Measurements from ENCODE around the gene UBXN4.
"Not testable (repeated sequence)": the region's sequence is repeated elsewhere in the genome, so short reads cannot be mapped to it uniquely, and the experiment has no call there.

UBXN4 gene

DNA sequence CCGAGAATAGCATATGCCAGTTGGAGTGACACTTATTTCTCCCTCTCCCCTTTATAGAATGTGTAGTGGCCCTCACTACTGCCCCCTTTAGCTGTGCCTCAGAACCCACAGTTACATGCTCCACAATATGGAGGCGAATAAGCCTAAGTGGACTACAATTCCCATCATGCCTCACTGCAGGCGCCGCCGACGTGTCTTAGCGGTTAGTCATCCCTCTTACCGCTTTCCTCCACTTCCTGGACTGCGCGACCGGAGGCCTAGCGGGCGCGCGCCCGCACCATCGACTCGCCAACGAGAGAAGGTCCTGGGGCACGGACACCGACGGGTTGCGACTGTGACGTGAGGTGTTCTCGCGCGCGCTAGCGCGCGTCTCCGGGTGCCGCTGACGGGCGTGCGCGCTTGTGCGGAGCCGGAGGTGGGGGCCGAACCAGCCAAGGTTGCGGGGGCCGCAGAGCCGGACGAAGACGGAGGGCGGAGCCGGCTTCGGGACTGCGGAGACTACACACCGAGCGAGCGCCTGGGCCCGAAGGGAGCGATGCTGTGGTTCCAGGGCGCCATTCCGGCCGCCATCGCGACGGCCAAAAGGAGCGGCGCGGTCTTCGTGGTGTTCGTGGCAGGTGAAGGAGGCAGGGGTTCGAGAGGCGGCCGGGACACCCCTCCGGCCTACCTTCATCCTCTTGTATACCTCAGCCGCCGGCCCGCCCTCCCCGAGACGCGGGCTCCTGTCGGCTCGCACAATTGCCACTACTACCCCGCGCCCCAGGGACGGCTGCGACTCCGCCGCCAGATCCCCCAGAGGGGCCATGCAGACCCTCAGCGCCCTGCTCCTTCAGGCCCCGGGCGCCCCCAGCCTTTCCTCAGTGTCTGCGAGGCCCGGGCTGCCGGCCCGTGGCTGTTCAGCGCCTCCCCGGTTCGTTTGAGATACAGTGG is at the start of gene UBXN4:
Gene UBXN4 (plus strand): TSS at position 461 of the 930 bp plus-strand sequence. CDS start 75 bp downstream, at position 536.
- H3K4me1 ChIP-seq: peaks cover 22% of the 10 kb centered on the region
- H3K27me3 ChIP-seq: no peaks in the 10 kb centered on the region
- H3K9me3 ChIP-seq: no peaks in the 10 kb centered on the region
- H3K9ac ChIP-seq: peak within 1 kb of the TSS; percentile 99
- no peak for TF ChIP-seq Cebpa-rat (IDR thresholded peaks at IDR 0.05)
- peak within 1 kb of the TSS; percentile 98 for H3K4me3 ChIP-seq
- peaks cover 22% of the 10 kb centered on the region for H3K36me3 ChIP-seq
- H3K4me2 ChIP-seq: peak within 1 kb of the TSS; percentile 77
- H4K20me1 ChIP-seq: peaks cover 47% of the 10 kb centered on the region
- H3K27ac ChIP-seq: peak within 1 kb of the TSS; percentile 99

- H3K9me3 ChIP-seq: no peaks in the 10 kb centered on the region
- H3K9ac ChIP-seq: no peak overlapping the region
- H3K4me2 ChIP-seq: no peak overlapping the region
- no peak overlapping the region for H3K27ac ChIP-seq
- no peak for TF ChIP-seq Cebpa-rat (IDR thresholded peaks at IDR 0.05)
- H3K27me3 ChIP-seq: no peaks in the 10 kb centered on the region
- peaks cover 11% of the 10 kb centered on the region; the same call in 1 of the 2 replicates for H3K4me1 ChIP-seq
- no peak overlapping the region for H3K4me3 ChIP-seq
- peaks cover 43% of the 10 kb centered on the region for H3K36me3 ChIP-seq
- H4K20me1 ChIP-seq: no peaks in the 10 kb centered on the region
Measured at GRCh38 chr2:135694711-135695110, 46.9 kb upstream of the UBXN4 start.

DNA sequence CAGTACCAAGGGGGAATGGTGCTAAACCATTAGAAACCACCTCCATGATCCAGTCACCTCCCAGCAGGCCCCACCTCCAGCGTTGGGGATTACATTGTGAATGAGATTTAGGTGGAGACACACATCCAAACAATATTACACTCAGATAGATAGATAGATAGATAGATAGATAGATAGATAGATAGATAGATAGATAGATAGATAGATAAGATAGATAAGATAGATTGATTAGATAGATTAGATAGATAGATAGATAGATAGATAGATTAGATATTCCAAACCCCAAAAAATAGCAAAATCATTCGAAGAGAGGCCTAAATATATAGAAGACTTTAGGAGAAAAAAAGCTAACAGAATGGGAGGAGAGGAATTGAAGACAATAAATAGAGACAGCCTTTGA is 42.8 kb upstream of the UBXN4 start:
- Histone ChIP-seq H3K9ac (no peak overlapping the region), H3K27me3 (no peaks in the 10 kb centered on the region), H3K4me1 (peaks cover 22% of the 10 kb centered on the region), H3K9me3 (no peaks in the 10 kb centered on the region), H3K27ac (no peak overlapping the region), H3K4me3 (no peak overlapping the region), H4K20me1 (no peaks in the 10 kb centered on the region), H3K36me3 (peaks cover 43% of the 10 kb centered on the region), H3K4me2 (no peak overlapping the region)
- no peak for TF ChIP-seq Cebpa-rat (IDR thresholded peaks at IDR 0.05)

DNA sequence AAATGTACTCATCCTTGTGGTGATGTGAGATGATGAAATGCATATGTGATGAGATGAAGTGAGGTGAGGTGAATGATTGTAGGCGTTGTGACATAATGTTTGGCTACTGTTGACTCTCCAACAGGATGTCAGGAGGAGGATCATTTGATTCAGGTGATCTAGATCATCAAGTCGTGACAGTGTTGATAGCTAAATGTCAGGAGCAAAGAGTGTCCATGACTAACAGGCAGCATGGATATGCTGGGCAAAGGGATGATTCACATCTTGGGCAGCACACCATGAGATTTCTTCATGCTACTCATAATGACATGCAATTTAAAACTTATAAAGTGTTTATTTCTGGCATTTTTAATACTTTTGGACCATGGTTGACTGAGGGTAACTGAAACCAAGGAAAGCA is 40.2 kb upstream of the UBXN4 start:
- Histone ChIP-seq H3K9ac (no peak overlapping the region), H3K36me3 (peaks cover 27% of the 10 kb centered on the region), H3K27me3 (no peaks in the 10 kb centered on the region), H3K27ac (no peak overlapping the region), H3K4me3 (no peak overlapping the region), H4K20me1 (no peaks in the 10 kb centered on the region), H3K9me3 (no peaks in the 10 kb centered on the region), H3K4me1 (peaks cover 22% of the 10 kb centered on the region), H3K4me2 (no peak overlapping the region)
- TF ChIP-seq Cebpa-rat (IDR thresholded peaks at IDR 0.05): no peak

- TF ChIP-seq Cebpa-rat (IDR thresholded peaks at IDR 0.05): no peak
Measured at GRCh38 chr2:135703300-135703699, 38.4 kb upstream of the UBXN4 start.

DNA sequence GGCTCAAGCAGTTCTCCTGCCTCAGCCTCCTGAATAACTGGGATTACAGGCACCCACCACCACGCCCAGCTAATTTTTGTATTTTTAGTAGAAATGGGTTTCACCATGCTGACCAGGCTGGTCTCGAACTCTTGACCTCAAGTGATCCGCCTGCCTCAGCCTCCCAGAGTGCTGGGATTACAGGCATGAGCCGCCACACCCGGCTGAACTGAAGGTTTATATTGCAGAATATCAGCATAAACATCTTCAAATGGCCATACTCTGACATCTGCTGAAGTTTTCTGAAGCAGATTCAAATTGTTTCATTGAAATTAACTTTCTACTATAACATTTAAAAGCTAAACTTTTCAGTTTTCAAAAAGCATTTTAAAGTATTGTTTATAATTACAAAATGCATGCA is 37.6 kb upstream of the UBXN4 start:
- H3K9me3 ChIP-seq, H4K20me1 ChIP-seq, H3K9ac ChIP-seq, H3K27me3 ChIP-seq, H3K27ac ChIP-seq, H3K4me2 ChIP-seq, H3K4me3 ChIP-seq: not testable (repeated sequence)
- H3K4me1 ChIP-seq: peaks cover 14% of the 10 kb centered on the region
- peaks cover 15% of the 10 kb centered on the region; the same call in 1 of the 2 replicates for H3K36me3 ChIP-seq

More at GRCh38 chr2:135703300-135703699, 38.4 kb upstream of the UBXN4 start:
- no peaks in the 10 kb centered on the region for H3K9me3 ChIP-seq
- H3K4me1 ChIP-seq: peaks cover 22% of the 10 kb centered on the region
- H3K4me3 ChIP-seq: no peak overlapping the region
- H4K20me1 ChIP-seq: no peaks in the 10 kb centered on the region
- H3K27ac ChIP-seq: no peak overlapping the region
- H3K4me2 ChIP-seq: no peak overlapping the region
- no peak overlapping the region for H3K9ac ChIP-seq
- peaks cover 15% of the 10 kb centered on the region; the same call in 1 of the 2 replicates for H3K36me3 ChIP-seq
- no peaks in the 10 kb centered on the region for H3K27me3 ChIP-seq

DNA sequence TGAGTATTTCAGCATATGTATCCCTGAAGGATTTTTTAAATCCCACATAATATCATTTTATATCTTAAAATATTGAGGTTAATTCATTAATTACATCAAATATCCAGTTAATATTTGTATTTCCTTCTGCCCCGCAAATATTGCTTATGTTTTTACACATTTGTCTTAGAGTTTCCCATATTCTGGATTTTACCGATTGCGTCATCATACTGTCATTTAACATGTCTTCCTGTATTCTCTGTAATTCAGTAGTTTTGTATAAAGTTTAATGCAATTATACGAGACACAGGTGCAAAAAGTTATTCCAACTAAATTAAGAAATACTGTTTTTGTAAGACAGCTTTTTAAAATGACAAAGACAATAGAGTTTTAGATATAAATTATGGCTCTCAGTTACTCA is 33.5 kb upstream of the UBXN4 start:
- Histone ChIP-seq H3K4me3 (no peak overlapping the region), H3K4me1 (no peaks in the 10 kb centered on the region), H3K9me3 (no peaks in the 10 kb centered on the region)

DNA sequence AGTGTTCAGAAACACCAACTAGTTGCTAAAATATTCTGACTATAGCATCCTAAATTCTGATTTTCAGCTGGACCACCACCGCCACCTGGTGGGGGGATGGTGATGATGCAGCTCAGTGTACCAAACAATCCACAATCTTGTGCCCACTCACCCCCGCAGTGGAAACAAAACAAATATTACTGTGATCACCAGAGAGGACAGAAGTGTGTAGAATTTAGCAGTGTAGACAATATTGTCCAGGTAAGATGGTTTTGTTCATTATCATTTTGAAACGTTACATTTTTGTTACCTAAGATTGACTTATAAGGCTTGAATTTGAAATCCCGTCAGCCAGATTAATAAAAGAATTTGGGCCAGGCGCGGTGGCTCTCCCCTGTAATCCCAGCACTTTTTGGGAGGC is 31.7 kb upstream of the UBXN4 start:
- no peak for TF ChIP-seq Cebpa-rat (IDR thresholded peaks at IDR 0.05)
- no peaks in the 10 kb centered on the region for H4K20me1 ChIP-seq
- no peaks in the 10 kb centered on the region for H3K9me3 ChIP-seq
- peaks cover 56% of the 10 kb centered on the region for H3K36me3 ChIP-seq
- no peak overlapping the region for H3K9ac ChIP-seq
- H3K27ac ChIP-seq: no peak overlapping the region
- H3K4me2 ChIP-seq: no peak overlapping the region
- no peaks in the 10 kb centered on the region for H3K4me1 ChIP-seq
- H3K4me3 ChIP-seq: no peak overlapping the region
- no peaks in the 10 kb centered on the region for H3K27me3 ChIP-seq

More for the DNA sequence above, 33.5 kb upstream of the UBXN4 start:
- Histone ChIP-seq H4K20me1 (no peaks in the 10 kb centered on the region), H3K4me2 (no peak overlapping the region), H3K9ac (no peak overlapping the region), H3K27me3 (no peaks in the 10 kb centered on the region), H3K36me3 (peaks cover 41% of the 10 kb centered on the region), H3K27ac (no peak overlapping the region)
- TF ChIP-seq Cebpa-rat (IDR thresholded peaks at IDR 0.05): peak; percentile 35; the same call in 1 of the 2 replicates

DNA sequence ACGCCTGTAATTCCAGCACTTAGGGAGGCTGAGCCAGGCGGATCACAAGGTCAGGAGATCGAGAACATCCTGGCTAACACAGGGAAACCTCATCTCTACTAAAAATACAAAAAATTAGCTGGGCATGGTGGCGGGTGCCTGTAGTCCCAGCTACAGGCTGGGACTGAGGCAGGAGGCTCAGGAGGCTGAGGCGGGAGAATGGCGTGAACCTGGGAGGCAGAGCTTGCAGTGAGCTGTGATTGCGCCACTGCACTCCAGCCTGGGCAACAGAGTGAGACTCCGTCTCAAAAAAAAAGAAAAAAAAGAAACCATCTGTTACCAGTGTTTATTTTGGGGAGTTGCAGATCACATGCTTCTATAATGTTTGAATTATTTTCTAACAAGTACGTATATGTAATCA is 26.6 kb upstream of the UBXN4 start:
- not testable (repeated sequence) for H3K27me3 ChIP-seq, H3K9me3 ChIP-seq, H3K4me1 ChIP-seq, H3K27ac ChIP-seq, H4K20me1 ChIP-seq, H3K4me3 ChIP-seq, H3K4me2 ChIP-seq, H3K9ac ChIP-seq
- H3K36me3 ChIP-seq: peaks cover 91% of the 10 kb centered on the region

- H3K9ac ChIP-seq: no peak overlapping the region
- TF ChIP-seq Cebpa-rat (IDR thresholded peaks at IDR 0.05): no peak
- H3K4me1 ChIP-seq: no peaks in the 10 kb centered on the region
- no peak overlapping the region for H3K27ac ChIP-seq
- H3K4me3 ChIP-seq: no peak overlapping the region
- H3K36me3 ChIP-seq: peaks cover 37% of the 10 kb centered on the region
- no peak overlapping the region for H3K4me2 ChIP-seq
- H4K20me1 ChIP-seq: no peaks in the 10 kb centered on the region
- H3K9me3 ChIP-seq: no peaks in the 10 kb centered on the region
- H3K27me3 ChIP-seq: no peaks in the 10 kb centered on the region
Measured at GRCh38 chr2:135728064-135728743, 13.5 kb upstream of the UBXN4 start.

Data from BLaER1 (cell line).